T-helper 22 cell (primary cell): ENCODE measurements around the gene DAG1.

ENCODE experiments used
- DNase-seq: peaks from one replicate; pipeline ENCODE4 v3.0.0-alpha.2; 2020; ENCODE audit warnings: low read depth

The DAG1 gene

DNA sequence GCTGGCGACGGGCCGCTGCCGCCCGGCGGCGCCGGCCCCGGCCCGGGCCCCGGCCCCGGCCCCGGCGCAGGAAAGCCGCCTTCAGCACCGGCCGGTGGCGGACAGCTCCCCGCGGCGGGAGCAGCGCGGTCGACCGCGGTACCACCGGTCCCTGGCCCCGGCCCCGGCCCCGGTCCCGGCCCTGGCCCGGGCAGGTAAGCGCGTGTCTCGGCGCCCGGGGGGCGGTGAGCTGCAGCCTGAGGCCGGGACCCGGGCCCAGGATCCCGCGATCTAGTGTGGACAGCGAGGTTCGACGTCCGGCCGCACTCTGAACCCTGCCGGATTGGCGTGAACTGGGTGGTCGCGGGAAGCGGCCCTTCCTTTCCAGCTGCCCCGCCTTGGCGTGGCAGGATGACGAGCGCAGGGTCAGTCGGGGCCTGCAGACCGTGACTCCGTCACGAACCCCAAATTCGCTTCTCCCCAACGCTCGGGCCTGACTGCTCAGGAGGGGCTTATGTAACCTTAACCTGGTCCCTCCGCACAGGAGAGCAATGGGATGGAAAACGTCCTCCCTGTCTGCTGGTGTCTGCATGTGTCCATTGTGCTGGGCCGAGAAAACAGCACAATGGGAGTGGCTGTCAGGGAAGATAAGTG is 84.7 kb downstream of the DAG1 start:
- peak; percentile 20 for DNase-seq

DNA sequence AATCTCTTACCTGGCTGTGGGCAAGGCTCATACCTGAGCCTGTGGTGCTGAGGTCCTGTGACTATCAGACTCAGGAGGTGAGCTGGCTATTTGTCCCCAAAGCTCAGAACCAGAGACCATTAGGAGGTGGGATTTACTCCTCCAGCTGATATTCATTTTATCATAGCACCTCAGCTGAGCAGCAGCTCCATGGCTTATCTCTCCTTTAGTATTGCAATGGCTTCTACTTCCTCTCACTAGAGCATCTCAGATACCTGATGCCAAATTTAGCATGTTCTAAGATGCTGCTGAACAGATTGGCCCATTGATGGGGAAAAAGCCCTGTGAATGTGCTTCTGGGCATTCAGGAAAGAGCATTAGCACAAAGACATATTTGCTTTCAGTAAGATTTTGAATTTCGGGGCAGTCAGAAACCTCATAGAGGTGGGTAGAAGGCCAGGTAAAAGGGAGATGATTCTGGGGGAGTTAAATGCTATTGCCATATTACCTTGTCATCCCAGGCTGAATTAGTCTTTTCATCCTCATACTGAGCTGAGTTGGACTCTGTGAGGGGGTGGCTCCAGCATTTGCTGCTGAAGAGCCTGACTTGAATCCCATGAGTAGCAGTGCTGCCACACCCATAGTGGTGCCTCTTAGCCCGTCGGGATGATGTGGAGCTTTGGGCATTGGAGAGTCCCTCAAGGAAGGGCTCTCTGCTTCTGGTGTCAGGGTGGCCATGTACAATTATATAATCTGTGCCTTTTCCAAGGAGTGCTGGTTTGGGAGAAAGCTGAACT is 86.6 kb downstream of the DAG1 start:
- no peak for DNase-seq

DNA sequence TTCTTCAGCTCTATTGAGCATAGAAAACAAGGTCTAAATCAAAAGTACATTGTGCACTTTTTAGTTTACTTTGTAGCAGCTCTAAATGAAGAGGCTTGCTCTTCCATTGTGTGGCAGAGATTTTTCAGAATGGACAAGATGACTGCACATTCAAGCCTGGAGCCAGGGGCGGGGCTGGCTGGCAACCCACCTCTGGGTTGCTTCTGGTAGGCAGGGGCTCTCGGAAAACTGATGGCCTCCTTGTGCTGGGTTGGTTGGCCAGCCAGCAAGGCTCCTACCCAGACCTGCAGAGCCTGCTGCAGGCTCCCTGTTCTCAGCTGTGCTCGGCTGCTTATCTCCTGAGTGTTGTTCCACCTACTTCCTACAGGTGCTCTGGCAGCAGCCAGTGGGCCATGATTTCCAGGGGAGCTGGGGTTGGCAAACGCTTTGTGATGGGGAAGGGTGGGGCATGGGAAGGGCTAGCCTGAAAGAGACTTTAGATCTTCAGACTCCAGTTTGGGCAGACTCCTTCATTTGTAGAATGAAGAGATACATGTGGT is 93.0 kb downstream of the DAG1 start:
- DNase-seq, result no peak

- no peak for DNase-seq
Observed at GRCh38 chr3:49563766-49564165, 93.7 kb downstream of the DAG1 start.

DNA sequence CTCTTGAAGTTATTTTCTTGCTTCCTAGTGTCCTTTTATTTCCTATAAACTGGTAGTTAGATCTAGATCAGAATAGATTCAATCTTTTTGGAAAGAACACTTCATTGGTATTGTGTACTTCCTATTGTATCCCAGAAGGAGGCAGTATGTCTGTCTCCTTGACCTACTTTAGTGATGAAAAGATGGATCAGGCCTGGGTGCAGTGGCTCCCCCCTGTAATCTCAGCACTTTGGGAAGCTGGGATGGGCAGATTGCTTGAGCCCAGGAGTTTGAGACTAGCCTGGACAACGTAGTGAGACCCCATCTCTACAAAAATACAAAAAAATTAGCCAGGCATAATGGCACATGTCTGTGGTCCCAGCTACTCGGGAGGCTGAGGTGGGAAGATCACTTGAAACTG is 96.2 kb downstream of the DAG1 start:
- no peak for DNase-seq

DNA sequence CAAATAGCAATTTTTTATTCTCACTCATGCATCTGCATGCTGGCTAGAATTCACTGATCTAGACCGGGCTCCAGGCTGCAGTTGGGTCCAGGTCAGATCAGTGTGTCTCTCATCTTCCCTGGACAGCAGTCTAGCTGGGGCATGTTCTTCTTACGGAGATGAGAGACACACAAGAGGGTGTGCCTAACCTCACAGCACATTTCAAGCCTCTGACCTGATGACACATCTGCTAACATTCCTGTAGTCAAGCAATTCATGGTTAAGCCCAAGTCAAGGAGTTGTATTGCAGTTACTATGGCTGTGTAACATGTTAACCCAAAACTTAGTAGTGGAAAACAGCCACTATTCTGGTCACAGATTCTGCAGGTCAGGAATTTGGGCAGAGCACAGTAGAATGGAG is 97.3 kb downstream of the DAG1 start:
- DNase-seq, result no peak

- no peak for DNase-seq
Observed at GRCh38 chr3:49568965-49569364, 98.9 kb downstream of the DAG1 start.

DNA sequence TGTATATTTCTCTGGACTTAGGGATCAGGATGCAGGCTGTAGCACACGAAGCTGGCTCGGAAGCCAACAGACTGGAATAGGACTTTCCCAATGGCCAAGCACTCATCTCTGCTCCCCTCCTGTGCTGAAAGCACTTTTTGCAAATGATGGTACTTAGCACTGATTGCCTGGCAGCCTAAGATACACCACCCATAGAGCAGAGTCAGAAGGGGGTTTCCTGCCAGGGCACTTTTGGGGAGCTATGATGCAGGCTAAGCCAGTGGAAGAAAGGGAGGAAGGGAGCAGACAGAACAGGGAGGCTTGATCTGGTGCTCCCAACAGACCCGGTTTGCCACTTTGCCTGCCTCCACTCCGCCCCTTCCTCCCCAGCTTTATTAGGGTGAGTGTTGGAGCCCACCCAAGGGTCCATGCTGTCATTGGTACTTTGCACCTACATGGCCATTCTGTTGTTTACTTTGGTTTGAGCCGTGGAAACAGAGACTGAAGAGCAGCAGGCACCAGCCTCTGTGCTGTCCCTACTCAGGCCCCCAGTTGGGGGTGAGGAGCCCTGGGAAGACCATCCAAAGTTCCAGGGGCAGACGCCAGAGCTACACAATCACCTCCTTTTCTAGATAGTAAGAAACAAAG is 100.1 kb downstream of the DAG1 start:
- DNase-seq, result no peak

GRCh38 chr3:49582177-49582576 is 112.1 kb downstream of the DAG1 start:
- no peak for DNase-seq
